ENCODE results near the gene IL18RAP.

IL18RAP gene, protein sequence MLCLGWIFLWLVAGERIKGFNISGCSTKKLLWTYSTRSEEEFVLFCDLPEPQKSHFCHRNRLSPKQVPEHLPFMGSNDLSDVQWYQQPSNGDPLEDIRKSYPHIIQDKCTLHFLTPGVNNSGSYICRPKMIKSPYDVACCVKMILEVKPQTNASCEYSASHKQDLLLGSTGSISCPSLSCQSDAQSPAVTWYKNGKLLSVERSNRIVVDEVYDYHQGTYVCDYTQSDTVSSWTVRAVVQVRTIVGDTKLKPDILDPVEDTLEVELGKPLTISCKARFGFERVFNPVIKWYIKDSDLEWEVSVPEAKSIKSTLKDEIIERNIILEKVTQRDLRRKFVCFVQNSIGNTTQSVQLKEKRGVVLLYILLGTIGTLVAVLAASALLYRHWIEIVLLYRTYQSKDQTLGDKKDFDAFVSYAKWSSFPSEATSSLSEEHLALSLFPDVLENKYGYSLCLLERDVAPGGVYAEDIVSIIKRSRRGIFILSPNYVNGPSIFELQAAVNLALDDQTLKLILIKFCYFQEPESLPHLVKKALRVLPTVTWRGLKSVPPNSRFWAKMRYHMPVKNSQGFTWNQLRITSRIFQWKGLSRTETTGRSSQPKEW

GRCh38 chr2:102422910-102423309, at the start of gene IL18RAP:
IL18RAP (plus strand) TSS chr2:102423160; CDS start chr2:102423278, 118 bp downstream.
- Histone ChIP-seq H3K36me3 (ENCODE audit: insufficient read depth) (no peaks in the 10 kb centered on the region), H3K9ac (no peak within 1 kb of the TSS), H3K27me3 (ENCODE audit: insufficient read depth, low read depth) (no peaks in the 10 kb centered on the region), H3K27ac (no peak within 1 kb of the TSS), H3K4me3 (IDR thresholded peaks at IDR 0.05; ENCODE audit: insufficient read depth, low read depth, low read length) (no peak within 1 kb of the TSS), H3K4me1 (ENCODE audit: low read depth, poor library complexity, severe bottlenecking) (peaks cover 4% of the 10 kb centered on the region), H3K4me2 (no peak within 1 kb of the TSS), H3K79me2 (ENCODE audit: insufficient read depth, low read depth) (no peaks in the 10 kb centered on the region), H2AFZ (ENCODE audit: low read depth) (no peak within 1 kb of the TSS), H4K20me1 (ENCODE audit: insufficient read depth) (no peaks in the 10 kb centered on the region)
- TF ChIP-seq, protein P1, sequence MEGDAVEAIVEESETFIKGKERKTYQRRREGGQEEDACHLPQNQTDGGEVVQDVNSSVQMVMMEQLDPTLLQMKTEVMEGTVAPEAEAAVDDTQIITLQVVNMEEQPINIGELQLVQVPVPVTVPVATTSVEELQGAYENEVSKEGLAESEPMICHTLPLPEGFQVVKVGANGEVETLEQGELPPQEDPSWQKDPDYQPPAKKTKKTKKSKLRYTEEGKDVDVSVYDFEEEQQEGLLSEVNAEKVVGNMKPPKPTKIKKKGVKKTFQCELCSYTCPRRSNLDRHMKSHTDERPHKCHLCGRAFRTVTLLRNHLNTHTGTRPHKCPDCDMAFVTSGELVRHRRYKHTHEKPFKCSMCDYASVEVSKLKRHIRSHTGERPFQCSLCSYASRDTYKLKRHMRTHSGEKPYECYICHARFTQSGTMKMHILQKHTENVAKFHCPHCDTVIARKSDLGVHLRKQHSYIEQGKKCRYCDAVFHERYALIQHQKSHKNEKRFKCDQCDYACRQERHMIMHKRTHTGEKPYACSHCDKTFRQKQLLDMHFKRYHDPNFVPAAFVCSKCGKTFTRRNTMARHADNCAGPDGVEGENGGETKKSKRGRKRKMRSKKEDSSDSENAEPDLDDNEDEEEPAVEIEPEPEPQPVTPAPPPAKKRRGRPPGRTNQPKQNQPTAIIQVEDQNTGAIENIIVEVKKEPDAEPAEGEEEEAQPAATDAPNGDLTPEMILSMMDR (conservative IDR thresholded peaks at IDR 0.05; ENCODE audit: low read depth, low read length), result no peak

GRCh38 chr2:102376052-102376591, 46.8 kb upstream of the IL18RAP start:
- Histone ChIP-seq H4K20me1 (ENCODE audit: insufficient read depth) (no peaks in the 10 kb centered on the region), H3K9ac (no peak overlapping the region), H3K4me1 (ENCODE audit: low read depth, poor library complexity, severe bottlenecking) (no peaks in the 10 kb centered on the region), H3K4me3 (IDR thresholded peaks at IDR 0.05; ENCODE audit: insufficient read depth, low read depth, low read length) (no peak overlapping the region), H3K27me3 (ENCODE audit: insufficient read depth, low read depth) (no peaks in the 10 kb centered on the region), H3K79me2 (ENCODE audit: insufficient read depth, low read depth) (no peaks in the 10 kb centered on the region), H3K4me2 (no peak overlapping the region), H3K36me3 (ENCODE audit: insufficient read depth) (no peaks in the 10 kb centered on the region), H3K27ac (no peak overlapping the region), H2AFZ (ENCODE audit: low read depth) (no peak overlapping the region)
- TF ChIP-seq, protein P1 (conservative IDR thresholded peaks at IDR 0.05; ENCODE audit: low read depth, low read length), result no peak

- no peaks in the 10 kb centered on the region for H4K20me1 ChIP-seq (ENCODE audit: insufficient read depth)
- H3K79me2 ChIP-seq (ENCODE audit: insufficient read depth, low read depth), result no peaks in the 10 kb centered on the region
- no peaks in the 10 kb centered on the region for H3K27me3 ChIP-seq (ENCODE audit: insufficient read depth, low read depth)
- H3K36me3 ChIP-seq (ENCODE audit: insufficient read depth), result no peaks in the 10 kb centered on the region
- no peak overlapping the region for H3K27ac ChIP-seq
- no peaks in the 10 kb centered on the region for H3K4me1 ChIP-seq (ENCODE audit: low read depth, poor library complexity, severe bottlenecking)
- H3K4me3 ChIP-seq (IDR thresholded peaks at IDR 0.05; ENCODE audit: insufficient read depth, low read depth, low read length), result no peak overlapping the region
- no peak overlapping the region for H3K9ac ChIP-seq
- H2AFZ ChIP-seq (ENCODE audit: low read depth), result no peak overlapping the region
- TF ChIP-seq, protein P1 (conservative IDR thresholded peaks at IDR 0.05; ENCODE audit: low read depth, low read length), result no peak
- no peak overlapping the region for H3K4me2 ChIP-seq
Measured at GRCh38 chr2:102383722-102384121, 39.2 kb upstream of the IL18RAP start.

DNA sequence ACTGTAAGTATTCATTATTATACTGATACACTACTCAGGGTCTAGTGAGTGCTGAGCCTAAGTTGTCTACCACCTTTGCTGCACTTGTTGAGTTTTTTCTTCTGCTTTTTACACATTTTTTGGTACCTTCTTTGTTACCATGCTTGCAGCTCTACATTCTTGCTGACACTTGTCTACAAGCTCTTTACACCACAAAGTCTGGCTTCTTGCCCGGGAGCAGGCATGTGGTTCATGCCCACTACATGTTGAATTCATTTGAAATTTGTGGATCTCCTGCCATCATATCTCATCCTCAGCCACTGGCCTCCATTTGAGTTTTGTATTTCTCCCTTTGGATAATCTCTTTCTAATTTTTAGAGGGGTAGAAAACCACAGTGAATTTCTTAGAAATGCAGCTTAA, 37.4 kb upstream of the IL18RAP start:
- H3K4me2 ChIP-seq, result no peak overlapping the region
- no peaks in the 10 kb centered on the region for H3K36me3 ChIP-seq (ENCODE audit: insufficient read depth)
- TF ChIP-seq, protein P1 (conservative IDR thresholded peaks at IDR 0.05; ENCODE audit: low read depth, low read length), result no peak
- no peaks in the 10 kb centered on the region for H3K27me3 ChIP-seq (ENCODE audit: insufficient read depth, low read depth)
- no peak overlapping the region for H3K27ac ChIP-seq
- no peaks in the 10 kb centered on the region for H3K79me2 ChIP-seq (ENCODE audit: insufficient read depth, low read depth)
- H3K4me3 ChIP-seq (IDR thresholded peaks at IDR 0.05; ENCODE audit: insufficient read depth, low read depth, low read length), result no peak overlapping the region
- no peak overlapping the region for H3K9ac ChIP-seq
- no peaks in the 10 kb centered on the region for H3K4me1 ChIP-seq (ENCODE audit: low read depth, poor library complexity, severe bottlenecking)
- H2AFZ ChIP-seq (ENCODE audit: low read depth), result no peak overlapping the region
- H4K20me1 ChIP-seq (ENCODE audit: insufficient read depth), result no peaks in the 10 kb centered on the region

Measured in KMS-11 (cell line).